Airway epithelial cell (primary cell): ENCODE data around the gene ADAM8. TPM values are rescaled to one million over a fixed set of nuclear protein-coding genes. Genes with fewer than 3 reads are reported as not detected.

ENCODE experiments used
- total RNA-seq: library from RNA; depleted of rRNA; stranded (reverse); fragments of >200 nt; gene quantifications from 2 replicates; pipeline ENCODE4 v1.2.3, GENCODE V29; 2015

Gene ADAM8
- 26.9 and 30.5 TPM in 2 replicates for total RNA-seq

GRCh38 chr10:133276435-133277201 is at the start of gene ADAM8:
ADAM8 (minus strand) TSS chr10:133276868; CDS start chr10:133276817, 51 bp downstream.

GRCh38 chr10:133308421-133309099 is 31.9 kb upstream of the ADAM8 start, which contains the start of the genes TUBGCP2 and ZNF511:
TUBGCP2 (minus strand) TSS chr10:133308872; CDS start chr10:133302941, 5,931 bp downstream.
ZNF511 (plus strand) TSS chr10:133308914; CDS start chr10:133308944, 30 bp downstream.

GRCh38 chr10:133237588-133238465 is 38.8 kb downstream of the ADAM8 start, which contains the start of gene VENTX:
VENTX (plus strand) TSS chr10:133237855; CDS start chr10:133237915, 60 bp downstream.

GRCh38 chr10:133230044-133230361 is 46.7 kb downstream of the ADAM8 start, which contains the start of gene UTF1:
UTF1 (plus strand) TSS chr10:133230217; CDS start chr10:133230289, 72 bp downstream.

Other genes with a start within 250 kb of the ADAM8 start
- not detected in 2 replicates for gene ADGRA1, start 188.9 kb downstream of the ADAM8 start, total RNA-seq
- gene KNDC1, start 116.6 kb downstream of the ADAM8 start, total RNA-seq = 0.09 TPM in 1 of 2 replicates, not detected in the other
- not detected in 2 replicates for gene UTF1, start 46.7 kb downstream of the ADAM8 start, total RNA-seq
- not detected in 2 replicates for gene VENTX, start 39.0 kb downstream of the ADAM8 start, total RNA-seq
- gene TUBGCP2, start 32.0 kb upstream of the ADAM8 start, total RNA-seq = 45.8 and 56.9 TPM in 2 replicates
- gene ZNF511, start 32.0 kb upstream of the ADAM8 start, total RNA-seq = 24.4 and 29.0 TPM in 2 replicates
- not detected in 2 replicates for gene CALY, start 60.0 kb upstream of the ADAM8 start, total RNA-seq
- not detected in 2 replicates for gene PRAP1, start 70.5 kb upstream of the ADAM8 start, total RNA-seq
- 37.2 and 37.5 TPM in 2 replicates for gene FUOM, start 81.2 kb upstream of the ADAM8 start, total RNA-seq
- gene ECHS1, start 96.5 kb upstream of the ADAM8 start, total RNA-seq = 97.7 and 102 TPM in 2 replicates
- 1.3 and 5.0 TPM in 2 replicates for gene PAOX, start 102.4 kb upstream of the ADAM8 start, total RNA-seq
- gene MTG1, start 117.3 kb upstream of the ADAM8 start, total RNA-seq = 18.1 and 19.1 TPM in 2 replicates
- not detected in 2 replicates for gene SPRN, start 147.8 kb upstream of the ADAM8 start, total RNA-seq
- 0.51 and 0.63 TPM in 2 replicates for gene SCART1, start 177.1 kb upstream of the ADAM8 start, total RNA-seq